Effector CD8-positive, alpha-beta T cell (primary cell): ENCODE measurements around the gene NEAT1.

Experiments used
- DNase-seq: peaks from one replicate; lab custom pipeline; 2025; lab: John Stamatoyannopoulos, UW

The NEAT1 gene

GRCh38 chr11:65389294-65389980 is 33.2 kb upstream of the NEAT1 start:
- no peak for DNase-seq

DNA sequence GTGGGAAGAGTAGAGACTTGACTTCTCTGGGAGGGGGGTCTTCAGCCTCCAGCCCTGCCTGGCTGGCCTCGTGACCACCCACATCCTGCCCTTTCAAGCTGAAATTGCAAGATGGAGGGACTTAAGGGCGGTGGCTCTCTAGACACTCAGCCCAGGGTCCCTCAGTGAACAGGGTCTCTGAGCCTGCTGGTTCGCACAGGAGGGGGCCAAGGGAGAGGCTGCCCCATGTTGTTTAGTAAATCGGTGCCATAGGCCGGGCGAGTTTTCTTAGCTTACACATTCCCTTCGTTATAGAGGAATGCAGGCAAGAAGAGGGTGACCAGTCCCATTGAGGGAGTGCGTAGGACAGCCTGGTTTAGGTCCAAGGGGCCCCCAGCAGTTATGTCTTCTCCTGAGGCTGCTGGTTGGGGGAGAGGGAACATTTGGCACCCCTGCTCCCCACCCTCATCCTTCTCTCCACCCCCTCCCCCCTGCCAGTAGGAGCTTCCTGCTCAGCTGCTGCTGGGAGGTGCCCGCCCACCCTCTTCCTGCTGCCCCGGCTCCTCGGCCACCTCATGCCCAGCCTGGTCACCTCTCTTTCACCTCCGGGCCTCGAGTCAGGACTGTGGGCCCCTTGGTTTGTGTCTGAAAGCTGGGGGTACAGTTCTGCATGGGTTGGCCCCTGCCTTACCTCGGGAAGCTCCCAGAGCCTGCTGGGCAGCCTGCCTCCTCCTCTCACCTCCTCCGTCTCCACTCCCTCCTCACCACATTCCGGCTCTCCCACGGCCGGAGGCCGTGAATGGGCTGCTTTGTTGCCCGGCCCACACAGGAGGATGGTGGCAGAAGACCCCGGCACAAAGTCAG is 32.3 kb upstream of the NEAT1 start:
- no peak for DNase-seq

- no peak for DNase-seq
These were observed 31.6 kb upstream of the NEAT1 start for GRCh38 chr11:65390996-65391395.

- no peak for DNase-seq
These were observed 30.3 kb upstream of the NEAT1 start for GRCh38 chr11:65392186-65392829.

GRCh38 chr11:65392899-65393298 is 29.7 kb upstream of the NEAT1 start:
- DNase-seq, result no peak

GRCh38 chr11:65393513-65394079 is 29.0 kb upstream of the NEAT1 start:
- no peak for DNase-seq

DNA sequence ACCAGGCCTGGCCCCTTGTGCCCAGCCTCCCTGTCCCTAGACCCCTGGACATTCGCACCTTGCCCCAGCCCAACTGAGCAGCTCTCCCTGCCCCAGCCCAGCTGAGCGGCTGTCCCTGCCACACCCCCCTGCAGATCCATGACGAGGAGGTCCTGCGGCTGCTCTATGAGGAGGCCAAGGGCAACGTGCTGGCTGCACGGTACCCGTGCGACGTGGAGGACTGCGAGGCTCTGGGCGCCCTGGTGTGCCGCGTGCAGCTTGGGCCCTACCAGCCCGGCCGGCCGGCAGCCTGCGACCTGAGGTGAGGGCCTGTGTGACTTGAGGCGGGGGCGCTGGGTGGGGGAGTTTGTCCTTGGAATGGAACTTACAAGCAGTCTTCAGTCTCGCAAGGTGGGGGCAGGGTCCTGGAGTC is 28.5 kb upstream of the NEAT1 start:
- no peak for DNase-seq

DNA sequence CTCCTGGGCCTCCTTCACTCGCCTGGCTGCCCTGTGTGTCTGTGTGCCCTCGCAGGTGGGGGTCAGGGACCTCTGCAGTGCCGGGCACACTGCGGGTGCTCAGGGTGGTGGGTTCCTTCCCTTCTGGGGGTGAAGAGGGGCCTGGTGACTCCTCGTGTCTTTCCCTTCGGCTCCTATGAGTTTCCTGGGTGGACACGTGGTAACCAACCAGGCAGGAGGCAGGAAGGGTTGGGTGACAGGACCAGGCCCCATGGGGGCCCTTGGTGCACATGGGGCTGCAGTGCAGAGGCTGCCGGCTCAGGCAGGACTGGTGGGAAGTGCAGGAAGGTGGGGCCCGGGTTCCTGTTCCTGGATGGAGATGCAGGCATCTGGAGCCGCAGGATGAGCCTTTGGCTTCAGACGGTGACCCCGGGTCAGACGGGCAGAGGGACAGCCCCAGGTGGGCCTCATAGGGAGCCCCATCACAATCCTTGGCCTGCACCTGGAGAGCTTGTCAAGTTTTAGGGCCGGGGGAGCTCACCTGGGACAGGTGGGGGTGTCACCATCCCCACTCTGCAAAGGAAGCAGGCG is 26.6 kb upstream of the NEAT1 start:
- DNase-seq, result no peak

DNA sequence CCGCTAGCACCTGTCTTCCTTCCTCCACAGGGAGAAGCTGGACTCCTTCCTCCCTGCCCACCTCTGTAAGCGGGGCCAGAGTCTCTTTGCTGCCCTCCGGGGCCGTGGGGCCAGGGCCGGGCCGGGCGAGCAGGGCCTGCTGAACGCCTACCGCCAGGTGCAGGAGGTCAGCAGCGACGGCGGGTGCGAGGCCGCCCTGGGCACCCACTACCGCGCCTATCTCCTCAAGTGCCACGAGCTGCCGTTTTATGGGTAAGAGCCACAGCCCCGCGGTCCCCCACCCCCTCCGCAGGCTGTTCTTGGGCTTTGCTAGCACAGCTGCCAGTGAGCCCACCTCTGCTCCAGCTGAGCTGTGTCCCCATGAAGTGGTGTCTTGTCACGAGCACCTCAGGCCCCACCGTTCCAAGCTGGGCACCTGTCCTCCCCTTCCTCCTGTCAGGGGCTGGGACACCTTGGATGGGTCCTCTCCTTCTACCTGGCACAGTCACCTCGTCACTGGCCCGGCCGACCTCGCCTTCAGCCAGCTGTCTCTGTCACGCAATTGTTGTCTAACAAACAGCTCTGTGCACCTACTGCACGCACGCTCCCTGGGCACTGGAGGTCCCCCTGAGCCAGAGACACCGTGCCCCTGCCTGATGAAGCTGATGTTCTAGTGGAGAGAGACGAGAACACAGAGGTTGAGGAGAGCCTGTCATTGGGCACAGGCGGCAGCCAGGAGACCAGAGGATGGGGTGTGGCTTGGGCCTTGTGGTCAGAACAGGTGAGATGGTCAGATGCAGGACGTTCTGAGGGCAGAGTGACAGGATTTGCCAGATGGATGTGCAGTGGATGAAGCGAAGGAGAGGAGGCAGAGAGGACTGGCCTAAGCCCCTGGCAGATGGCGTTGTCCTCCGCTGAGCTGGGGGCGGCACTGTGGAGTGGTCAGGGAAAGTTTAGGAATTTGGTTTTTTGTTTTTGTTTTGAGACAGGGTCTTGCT is 25.5 kb upstream of the NEAT1 start:
- DNase-seq, result no peak

DNA sequence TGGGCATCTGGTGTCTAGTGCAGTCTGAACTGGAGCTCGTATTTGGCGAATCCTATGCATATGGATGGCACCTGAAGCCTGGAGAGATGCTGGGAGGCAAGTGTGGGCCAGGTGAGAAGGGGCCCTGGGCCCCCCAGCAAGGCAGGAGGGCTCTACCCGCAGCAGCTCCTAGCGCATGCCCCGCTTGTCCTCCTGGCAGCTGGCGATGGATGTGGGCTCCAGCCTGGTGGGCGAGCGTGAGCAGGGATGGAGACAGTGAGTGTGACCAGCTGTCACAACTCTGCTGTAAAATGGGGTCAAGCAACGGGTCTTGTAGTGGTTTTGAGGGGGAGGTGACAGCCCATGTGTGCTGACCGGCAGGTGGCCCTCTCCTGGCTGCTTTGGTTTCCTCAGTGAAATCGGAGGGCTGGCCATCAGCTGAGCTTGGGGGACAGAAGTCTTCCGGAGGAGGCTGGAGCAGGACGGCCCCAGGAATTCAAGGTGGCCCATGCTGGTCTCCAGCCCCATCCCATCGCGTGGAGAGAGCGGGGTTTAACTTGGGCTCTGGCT is 24.2 kb upstream of the NEAT1 start:
- no peak for DNase-seq

DNA sequence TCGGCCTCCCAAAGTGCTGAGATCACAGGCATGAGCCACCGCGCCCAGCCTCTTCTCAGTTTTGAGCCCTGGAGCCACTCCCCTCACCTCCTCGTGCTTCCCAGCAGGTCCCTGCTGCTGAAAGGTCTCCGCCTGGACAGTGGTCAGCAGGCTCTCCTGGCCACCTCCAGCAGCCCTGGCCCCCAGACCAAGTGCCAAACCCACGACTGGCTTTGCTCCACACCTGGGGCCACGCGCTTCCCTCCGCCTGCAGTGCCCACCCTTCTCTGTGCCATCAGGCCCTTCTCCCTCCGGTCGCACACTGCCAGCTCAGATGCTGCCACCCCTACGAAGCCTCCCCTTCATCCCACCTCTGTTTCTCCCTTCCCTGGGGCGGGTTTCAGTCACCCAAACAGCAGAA is 23.3 kb upstream of the NEAT1 start:
- no peak for DNase-seq

DNA sequence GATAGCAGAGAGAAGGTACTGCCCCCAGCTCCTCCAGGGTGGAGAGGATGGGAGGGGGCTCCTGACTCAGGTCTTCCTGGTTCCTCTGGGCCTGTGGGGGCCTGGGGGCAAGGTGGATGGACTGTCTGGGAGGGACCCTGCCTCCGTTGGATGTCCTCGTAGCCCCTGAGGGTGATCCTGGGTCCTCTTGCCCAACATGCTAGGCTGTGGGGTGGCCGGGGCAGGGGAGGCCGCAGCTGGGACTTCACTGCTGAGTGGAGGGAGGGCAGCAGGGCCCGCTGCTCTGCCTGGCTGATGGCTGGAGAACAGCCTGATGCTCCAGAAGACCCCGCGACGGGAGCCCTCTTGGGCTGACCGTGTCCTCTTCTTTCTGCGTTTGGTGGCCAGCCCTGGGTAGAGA is 22.8 kb upstream of the NEAT1 start:
- no peak for DNase-seq

GRCh38 chr11:65400307-65401072 is 22.1 kb upstream of the NEAT1 start:
- no peak for DNase-seq

DNA sequence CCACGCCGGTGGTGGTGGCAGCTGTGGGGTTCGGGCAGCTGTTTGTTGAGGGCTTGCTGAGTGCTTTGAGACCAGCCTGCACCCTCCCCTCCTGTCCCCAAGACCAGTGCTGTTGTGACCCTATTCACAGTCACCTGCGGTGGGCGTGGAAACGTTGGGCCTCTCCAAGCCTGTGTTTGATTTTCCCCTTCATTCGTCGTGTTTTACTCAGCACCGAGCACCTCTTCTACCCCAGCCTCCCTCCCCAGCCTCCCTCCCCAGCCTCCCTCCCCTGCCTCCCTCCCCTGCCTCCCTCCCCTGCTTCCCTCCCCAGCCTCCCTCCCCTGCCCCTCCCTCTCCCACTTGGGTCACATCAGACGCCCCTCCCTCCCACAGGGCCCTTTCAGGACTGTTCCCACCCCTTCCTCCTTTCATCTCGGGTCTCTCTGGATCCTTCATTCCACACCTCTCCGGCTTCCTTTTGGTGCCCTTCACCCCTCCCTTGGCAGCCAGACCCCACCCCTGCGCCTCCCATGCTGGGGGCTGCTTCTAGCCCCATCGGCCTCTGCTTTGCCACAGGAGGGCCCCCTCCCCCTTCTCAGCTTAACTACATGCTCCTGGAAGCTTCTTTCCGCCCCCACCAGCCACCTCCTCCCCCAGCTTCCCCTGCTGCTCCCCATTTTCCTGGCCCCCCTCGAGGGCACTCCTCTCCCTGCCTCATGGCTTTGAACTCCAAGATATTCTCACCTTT is 21.4 kb upstream of the NEAT1 start:
- no peak for DNase-seq

DNA sequence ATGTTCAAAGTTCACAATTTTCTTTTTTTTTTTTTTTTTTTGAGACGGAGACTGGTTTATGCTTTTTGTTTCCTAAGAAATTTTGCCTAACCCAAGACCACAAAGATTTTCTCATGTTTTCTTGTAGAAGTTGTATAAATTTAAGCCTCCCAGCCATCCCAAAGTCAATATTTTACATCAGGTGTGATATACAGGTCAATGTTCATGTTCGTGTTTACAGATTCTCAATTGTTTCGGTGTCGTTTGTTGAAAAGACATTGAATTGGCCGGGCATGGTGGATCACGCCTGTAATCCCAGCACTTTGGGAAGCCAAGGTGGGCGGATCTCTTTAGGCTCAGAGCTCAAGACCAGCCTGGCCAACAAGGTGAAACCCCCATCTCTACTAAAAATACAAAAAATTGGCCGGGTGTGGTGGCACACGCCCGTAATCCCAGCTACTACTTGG is 20.8 kb upstream of the NEAT1 start:
- no peak for DNase-seq

GRCh38 chr11:65402790-65403189 is 19.8 kb upstream of the NEAT1 start:
- no peak for DNase-seq

- no peak for DNase-seq
These were observed 18.9 kb upstream of the NEAT1 start for GRCh38 chr11:65403607-65404121.

- no peak for DNase-seq
These were observed 18.4 kb upstream of the NEAT1 start for GRCh38 chr11:65404210-65404609.
